Spinal cord (tissue), 10 donors: ENCODE measurements around the gene TTC28. TPM values are rescaled to one million over a fixed set of nuclear protein-coding genes. Genes with fewer than 3 reads are reported as not detected.
A peak's percentile ranks its signal among the peaks of the same experiment; 100 is the strongest.
"Not testable (repeated sequence)": the region's sequence is repeated elsewhere in the genome, so short reads cannot be mapped to it uniquely, and the experiment has no call there.

Experiments
- DNase-seq, 6 donors: peaks; one replicate each; pipeline versions ENCODE4 v3.0.0 to v3.0.0-alpha.2; 2013 to 2015; ENCODE audit warnings: low spot score in 6 of 6, low read depth in 4 of 6
- H3K27ac ChIP-seq: one replicate; pipeline ENCODE4 v1.5.1; 2013; ENCODE audit warnings: low read depth, low read length, control low read depth
- H3K27me3 ChIP-seq: one replicate; pipeline ENCODE4 v1.6.1; 2013; ENCODE audit warnings: low read length; ENCODE audit not compliant: control insufficient read depth, insufficient read depth
- H3K36me3 ChIP-seq: one replicate; pipeline ENCODE4 v1.6.1; 2013; ENCODE audit warnings: low read length; ENCODE audit not compliant: control insufficient read depth, insufficient read depth
- H3K4me1 ChIP-seq: one replicate; pipeline ENCODE4 v1.6.1; 2013; ENCODE audit warnings: low read length; ENCODE audit not compliant: control insufficient read depth, insufficient read depth
- H3K4me3 ChIP-seq: one replicate; pipeline ENCODE4 v1.5.1; 2013; ENCODE audit warnings: low read depth, low read length, control low read depth
- H3K9me3 ChIP-seq: one replicate; pipeline ENCODE4 v1.6.1; 2013; ENCODE audit warnings: low read length; ENCODE audit not compliant: control insufficient read depth, insufficient read depth
- WGBS: methylation state at CpG from one replicate; pipeline ENCODE4 v1.1.5; 2013; ENCODE audit warnings: missing lambda C conversion rate; ENCODE audit not compliant: insufficient coverage; 5-methylcytosine and 5-hydroxymethylcytosine counted together
- polyA plus RNA-seq, 2 donors: library from polyadenylated mRNA; unstranded; fragments of 120-200 nt; gene quantifications; one replicate each; pipeline ENCODE4 v1.2.1, GENCODE V29; 2013; ENCODE audit not compliant: insufficient read length in 2 of 2
- total RNA-seq, 2 donors: library from RNA; depleted of rRNA in 1 of 2; stranded (reverse); fragments of 120-200 nt in 1 of 2; fragments of >200 nt in 1 of 2; gene quantifications; one replicate each; pipeline versions ENCODE4 v1.2.3 to v1.2.4, GENCODE V29; 2013 to 2014
- donor health status: healthy.

TTC28 gene
- total and polyA plus RNA-seq, 4 donors, result 19.4 to 44.0 (median 30.4) TPM

DNA sequence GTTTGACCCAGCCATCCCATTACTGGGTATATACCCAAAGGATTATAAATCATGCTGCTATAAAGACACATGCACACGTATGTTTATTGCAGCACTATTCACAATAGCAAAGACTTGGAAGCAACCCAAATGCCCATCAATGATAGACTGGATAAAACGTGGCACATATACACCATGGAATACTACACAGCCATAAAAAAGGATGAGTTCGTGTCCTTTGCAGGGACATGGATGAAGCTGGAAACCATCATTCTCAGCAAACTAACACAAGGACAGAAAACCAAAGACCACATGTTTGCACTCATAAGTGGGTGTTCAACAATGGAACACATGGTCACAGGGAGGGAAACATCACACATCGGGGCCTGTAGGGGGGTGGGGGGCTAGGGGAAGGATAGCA, 64.2 kb downstream of the TTC28 start:
- H3K36me3 ChIP-seq, H3K27me3 ChIP-seq, H3K4me3 ChIP-seq, H3K9me3 ChIP-seq, DNase-seq, H3K27ac ChIP-seq, H3K4me1 ChIP-seq: not testable (repeated sequence)
- WGBS, result no CpG with 5 or more reads among the region's 4 CpGs

DNA sequence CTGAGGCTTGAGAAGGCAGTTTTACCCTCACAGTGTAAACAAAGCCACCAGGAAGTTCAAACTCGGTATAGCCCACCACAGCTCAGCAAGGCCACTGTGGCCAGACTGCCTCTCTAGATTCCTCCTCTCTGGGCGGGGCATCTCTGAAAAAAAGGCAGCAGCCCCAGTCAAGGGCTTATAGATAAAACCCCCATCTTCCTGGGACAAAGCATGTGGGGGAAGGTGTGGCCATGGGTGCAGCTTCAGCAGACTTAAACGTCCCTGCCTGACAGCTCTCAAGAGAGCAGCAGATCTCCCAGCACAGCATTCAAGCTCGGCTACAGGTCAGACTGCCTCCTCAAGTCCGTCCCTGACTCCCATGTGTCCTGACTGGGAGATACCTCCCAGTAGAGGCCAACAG, 69.7 kb downstream of the TTC28 start:
- WGBS, result 88% methylated on average over 3 of the region's 5 CpGs
- DNase-seq, result no peak
- Histone ChIP-seq H3K9me3 (no peaks in the 10 kb centered on the region), H3K4me3 (no peak overlapping the region), H3K27me3 (no peaks in the 10 kb centered on the region), H3K36me3 (no peaks in the 10 kb centered on the region), H3K27ac (no peak overlapping the region), H3K4me1 (no peaks in the 10 kb centered on the region)

DNA sequence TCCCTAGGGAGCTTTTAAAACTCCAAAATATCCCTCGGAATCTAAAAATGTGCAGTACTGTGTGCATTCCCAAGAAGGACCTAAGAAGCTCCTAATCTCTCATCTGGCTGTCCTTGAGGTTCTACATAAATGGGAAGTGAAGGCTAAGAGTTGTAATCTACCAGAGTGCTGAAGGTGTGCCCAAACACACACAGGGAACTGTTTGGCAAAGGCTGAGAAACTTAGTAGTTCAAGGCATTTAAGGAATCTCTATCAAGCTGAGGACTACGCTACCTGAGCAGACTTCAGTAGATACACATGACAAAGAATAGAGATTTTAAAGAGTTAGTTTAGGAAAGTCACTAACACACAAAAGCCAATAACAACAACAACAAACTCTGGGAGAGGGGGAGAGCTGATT, 71.1 kb downstream of the TTC28 start:
- Histone ChIP-seq H3K4me3 (no peak overlapping the region), H3K4me1 (peaks cover 3% of the 10 kb centered on the region), H3K27ac (peak overlapping the region; percentile 9), H3K27me3 (no peaks in the 10 kb centered on the region), H3K9me3 (no peaks in the 10 kb centered on the region), H3K36me3 (no peaks in the 10 kb centered on the region)
- WGBS, result no CpG with 5 or more reads among the region's 2 CpGs
- no peak for DNase-seq

DNA sequence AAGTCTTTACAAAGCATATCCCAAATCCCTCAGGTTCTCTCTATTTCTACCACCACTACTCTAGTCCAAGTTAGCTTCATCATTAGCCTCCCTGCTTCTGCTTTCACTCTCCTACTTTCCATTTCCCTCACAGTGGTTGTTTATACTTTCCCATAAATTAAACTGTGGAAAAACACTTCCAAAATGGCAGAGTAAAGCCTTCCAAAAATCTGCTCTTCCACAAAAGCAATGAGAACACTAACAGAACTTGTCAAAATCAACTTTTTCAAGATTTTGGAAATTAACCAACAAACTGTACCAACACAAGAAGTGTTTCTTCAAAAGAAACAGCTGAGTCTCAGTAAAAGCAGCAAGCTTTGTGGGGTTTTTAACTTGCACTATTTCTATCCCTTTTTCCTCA, 71.8 kb downstream of the TTC28 start:
- no peaks in the 10 kb centered on the region for H3K9me3 ChIP-seq
- H3K36me3 ChIP-seq, result no peaks in the 10 kb centered on the region
- no peaks in the 10 kb centered on the region for H3K27me3 ChIP-seq
- peak in 1 of 6 donors; percentile 50 for DNase-seq
- no peak overlapping the region for H3K4me3 ChIP-seq
- peaks cover 3% of the 10 kb centered on the region for H3K4me1 ChIP-seq
- peak overlapping the region; percentile 9 for H3K27ac ChIP-seq

DNA sequence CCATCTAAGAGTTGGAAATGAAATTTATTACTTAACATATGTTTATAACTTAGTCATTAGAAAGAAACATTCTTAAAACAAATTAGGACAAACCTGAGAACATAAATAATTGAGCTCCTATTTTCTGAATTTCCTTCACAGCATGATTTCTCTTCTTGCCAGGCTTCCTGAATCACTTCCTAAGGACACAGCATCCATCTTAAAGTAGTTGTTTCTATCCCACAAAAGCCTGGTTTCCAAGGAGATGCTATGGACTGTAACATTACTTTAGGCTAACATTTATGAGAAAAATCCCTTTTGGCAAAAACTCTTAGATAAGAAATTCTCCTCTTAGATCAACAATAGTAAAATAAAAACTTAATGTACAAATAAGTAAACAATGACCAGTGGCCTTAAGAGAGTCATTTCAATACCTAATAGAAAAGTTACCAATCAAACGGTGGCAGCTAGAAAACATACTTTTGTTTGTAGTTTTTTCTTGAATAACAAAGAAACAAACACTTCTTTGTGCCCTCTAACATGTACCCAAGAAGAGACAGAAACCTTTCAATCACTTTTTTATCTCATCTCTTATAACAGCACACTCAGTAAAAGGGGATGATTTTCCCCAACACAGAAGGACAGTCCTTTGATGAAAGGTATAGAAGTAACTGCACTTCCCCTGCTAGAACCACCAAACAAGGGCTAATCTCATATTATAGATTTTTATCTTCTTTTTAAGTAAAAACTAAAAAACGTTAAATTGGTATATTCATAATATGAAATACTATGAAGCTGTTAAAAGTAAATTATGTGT, 74.5 kb downstream of the TTC28 start:
- peak in 2 of 6 donors; percentile 68 to 76 for DNase-seq
- Histone ChIP-seq H3K9me3 (no peaks in the 10 kb centered on the region), H3K4me3 (no peak overlapping the region), H3K36me3 (no peaks in the 10 kb centered on the region), H3K27me3 (no peaks in the 10 kb centered on the region), H3K4me1 (peaks cover 3% of the 10 kb centered on the region), H3K27ac (no peak overlapping the region)
- WGBS, result no CpG with 5 or more reads among the region's 2 CpGs

DNA sequence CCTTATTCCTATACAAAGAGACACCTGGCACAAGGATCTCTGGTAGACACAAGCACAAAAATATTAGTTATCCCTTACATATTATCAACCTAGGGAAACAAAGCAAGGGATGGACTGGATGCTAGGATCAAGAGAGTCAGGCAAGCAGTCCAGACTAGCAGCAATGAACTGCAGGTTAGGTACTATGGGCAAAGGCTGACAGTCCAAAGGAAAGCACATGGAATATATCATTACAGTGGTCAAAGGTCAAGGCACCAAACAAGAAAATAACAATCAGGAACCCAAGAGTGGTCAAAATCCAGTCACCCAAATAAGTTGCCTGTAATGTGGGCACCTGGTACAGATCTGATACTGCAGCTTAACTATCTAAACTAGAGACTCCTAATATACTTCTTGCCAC, 77.7 kb downstream of the TTC28 start:
- no peak overlapping the region for H3K4me3 ChIP-seq
- H3K27ac ChIP-seq, result no peak overlapping the region
- no peaks in the 10 kb centered on the region for H3K9me3 ChIP-seq
- peaks cover 3% of the 10 kb centered on the region for H3K4me1 ChIP-seq
- no peaks in the 10 kb centered on the region for H3K27me3 ChIP-seq
- no peaks in the 10 kb centered on the region for H3K36me3 ChIP-seq
- DNase-seq, result no peak

DNA sequence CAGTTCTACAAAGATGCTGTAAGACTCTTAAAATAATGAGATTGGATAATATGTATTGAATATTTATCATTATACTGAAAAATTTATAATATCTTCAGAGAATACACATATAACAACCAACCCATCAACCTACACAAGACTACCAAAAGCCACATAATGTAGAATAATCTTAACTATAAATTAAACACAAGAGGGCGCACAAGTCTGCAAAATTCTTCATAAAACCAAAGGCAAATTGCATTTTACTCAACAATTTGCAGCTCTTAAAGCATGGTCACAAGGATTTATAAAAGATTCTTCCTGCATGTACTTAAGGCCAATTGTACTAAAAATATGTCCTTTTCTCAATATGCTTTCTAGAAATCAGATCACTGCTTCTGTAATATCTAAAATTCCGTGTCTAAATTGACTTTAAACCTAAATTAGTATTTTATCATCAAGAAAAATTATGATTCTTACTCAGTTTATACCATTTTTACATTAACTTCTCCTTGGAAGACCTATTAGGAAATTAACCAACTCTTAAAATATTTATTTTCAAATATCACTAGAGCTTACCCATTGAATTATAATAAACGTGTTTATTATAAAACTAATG, 79.0 kb downstream of the TTC28 start:
- WGBS, result 0% methylated on average over 1 of the region's 3 CpGs
- peak in 3 of 6 donors; percentile 48 to 95 (median 83) for DNase-seq
- Histone ChIP-seq H3K9me3 (no peaks in the 10 kb centered on the region), H3K27ac (no peak overlapping the region), H3K4me1 (peaks cover 3% of the 10 kb centered on the region), H3K36me3 (no peaks in the 10 kb centered on the region), H3K27me3 (no peaks in the 10 kb centered on the region), H3K4me3 (no peak overlapping the region)

DNA sequence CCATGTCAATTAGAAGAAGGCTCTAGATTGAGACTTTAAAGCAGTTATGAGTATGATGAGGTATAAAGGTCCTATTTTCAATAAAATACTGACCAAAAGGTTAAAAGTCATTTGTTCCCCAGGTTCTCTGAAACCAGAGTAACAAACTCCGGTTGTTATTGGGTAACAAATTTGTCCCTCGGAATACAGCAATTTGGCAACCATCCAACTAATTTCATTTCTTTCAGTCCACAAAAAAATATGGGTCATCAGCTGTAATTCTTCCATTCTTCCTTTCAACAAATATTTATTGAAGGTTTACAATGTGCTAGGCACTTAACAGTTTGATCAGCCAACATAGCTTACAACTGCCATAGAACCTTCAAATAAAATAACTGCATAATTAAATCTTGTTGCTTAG, 79.9 kb downstream of the TTC28 start:
- Histone ChIP-seq H3K4me3 (no peak overlapping the region), H3K4me1 (peaks cover 3% of the 10 kb centered on the region), H3K27me3 (no peaks in the 10 kb centered on the region), H3K9me3 (no peaks in the 10 kb centered on the region), H3K36me3 (no peaks in the 10 kb centered on the region), H3K27ac (no peak overlapping the region)
- no peak for DNase-seq
- WGBS, result 70% methylated on average over 2 of the region's 2 CpGs

DNA sequence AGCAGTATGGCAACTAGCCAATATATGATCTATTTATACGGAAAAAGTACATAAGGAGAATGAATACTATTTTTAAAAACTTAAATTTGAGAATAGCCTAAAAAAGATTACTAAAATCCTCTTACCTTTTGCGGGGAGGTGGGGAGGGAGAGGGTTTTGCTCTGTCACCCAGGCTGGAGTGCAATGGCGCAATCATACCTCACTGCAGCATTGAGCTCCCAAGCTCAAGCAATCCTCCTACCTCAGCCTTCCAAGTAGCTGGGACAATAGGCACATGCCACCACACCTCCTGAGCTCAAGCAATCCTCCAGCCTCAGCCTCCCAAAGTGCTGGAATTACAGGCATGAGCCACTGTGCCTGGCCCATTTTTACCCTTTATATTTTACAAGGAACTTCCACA, 82.0 kb downstream of the TTC28 start:
- no peaks in the 10 kb centered on the region for H3K4me1 ChIP-seq
- no peaks in the 10 kb centered on the region for H3K27me3 ChIP-seq
- DNase-seq, result no peak
- H3K36me3 ChIP-seq, result no peaks in the 10 kb centered on the region
- H3K9me3 ChIP-seq, result no peaks in the 10 kb centered on the region
- no peak overlapping the region for H3K4me3 ChIP-seq
- WGBS, result no CpG with 5 or more reads among the region's 3 CpGs
- no peak overlapping the region for H3K27ac ChIP-seq

DNA sequence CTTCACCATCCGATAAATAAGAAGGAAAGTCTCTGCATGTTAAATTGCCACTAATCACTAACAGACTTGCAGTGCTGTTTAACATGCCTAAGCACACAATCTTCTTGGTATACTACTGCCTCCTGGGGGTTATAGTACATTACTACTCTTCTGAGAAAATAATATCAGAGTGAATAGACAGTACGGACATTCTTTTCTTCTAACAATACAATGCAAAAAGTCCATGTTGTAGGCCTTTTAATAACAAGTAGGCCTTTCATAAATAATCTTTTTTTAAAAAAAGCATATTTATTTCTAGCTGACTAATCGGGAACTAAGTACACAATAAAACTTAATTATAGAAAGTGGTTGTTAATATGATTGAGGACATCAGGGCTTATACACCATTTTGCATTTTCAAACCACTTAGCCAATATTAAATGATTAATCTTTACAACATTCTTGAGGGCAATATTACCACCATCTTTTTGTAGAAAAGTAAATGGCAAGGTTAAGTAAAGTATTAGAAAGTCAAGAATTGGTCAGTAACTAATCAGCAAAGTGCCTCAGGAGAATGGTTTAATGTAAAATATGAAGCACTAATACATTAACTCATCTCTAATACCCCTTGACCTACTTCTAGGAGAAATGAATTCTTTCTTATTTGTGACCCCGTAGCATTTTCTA, 84.7 kb downstream of the TTC28 start:
- no CpG with 5 or more reads among the region's 4 CpGs for WGBS

More for the DNA sequence above, 84.7 kb downstream of the TTC28 start:
- Histone ChIP-seq H3K27me3 (no peaks in the 10 kb centered on the region), H3K4me3 (no peak overlapping the region), H3K27ac (no peak overlapping the region), H3K36me3 (no peaks in the 10 kb centered on the region), H3K4me1 (no peaks in the 10 kb centered on the region), H3K9me3 (no peaks in the 10 kb centered on the region)
- DNase-seq, result peak in 4 of 6 donors; percentile 51 to 94 (median 70)
